Mesendoderm (in vitro differentiated cells): ENCODE data around the gene RPS21.
A peak's percentile ranks its signal among the peaks of the same experiment; 100 is the strongest.

Source experiments
- DNase-seq: peaks from one replicate; pipeline ENCODE4 v3.0.0; 2013
- H2AK5ac ChIP-seq: 2 replicates; pipeline ENCODE4 v1.6.1; 2013; ENCODE audit warnings: low read length, inconsistent platforms
- H2BK120ac ChIP-seq: 2 replicates; pipeline ENCODE4 v1.6.1; 2013; ENCODE audit warnings: low read depth, mild to moderate bottlenecking, low read length, moderate library complexity, mixed read lengths
- H2BK15ac ChIP-seq: replicated peaks from 2 replicates; pipeline ENCODE4 v1.6.1; 2013; ENCODE audit warnings: low read depth, mild to moderate bottlenecking, moderate library complexity
- H2BK5ac ChIP-seq: 2 replicates; pipeline ENCODE4 v1.6.1; 2013; ENCODE audit warnings: low read length, inconsistent platforms
- H3K18ac ChIP-seq: 2 replicates; pipeline ENCODE4 v1.6.1; 2013; ENCODE audit warnings: mild to moderate bottlenecking, low read length, mixed read lengths
- H3K23ac ChIP-seq: one replicate; pipeline ENCODE4 v1.6.1; 2013; ENCODE audit warnings: low read length
- H3K27ac ChIP-seq: 2 replicates; pipeline ENCODE4 v1.5.1; 2013; ENCODE audit warnings: low read depth, mild to moderate bottlenecking, inconsistent platforms, low read length, moderate library complexity
- H3K27me3 ChIP-seq: 2 replicates; pipeline ENCODE4 v1.6.1; 2013; ENCODE audit warnings: low read length, control low read depth, mild to moderate bottlenecking, inconsistent platforms; ENCODE audit not compliant: insufficient read depth, poor library complexity
- H3K36me3 ChIP-seq: 2 replicates; pipeline ENCODE4 v1.6.1; 2013; ENCODE audit warnings: low read length, inconsistent platforms; ENCODE audit not compliant: control insufficient read depth, insufficient read depth
- H3K4ac ChIP-seq: one replicate; pipeline ENCODE4 v1.6.1; 2013; ENCODE audit warnings: low read depth, mild to moderate bottlenecking, low read length, moderate library complexity
- H3K4me1 ChIP-seq: 2 replicates; pipeline ENCODE4 v1.6.1; 2013; ENCODE audit warnings: low read depth, low read length, inconsistent platforms; ENCODE audit not compliant: control insufficient read depth
- H3K4me2 ChIP-seq: 2 replicates; pipeline ENCODE4 v1.6.1; 2013; ENCODE audit warnings: low read length
- H3K4me3 ChIP-seq: 2 replicates; pipeline ENCODE4 v1.5.1; 2013; ENCODE audit warnings: mild to moderate bottlenecking, low read length
- H3K56ac ChIP-seq: one replicate; pipeline ENCODE4 v1.6.1; 2013; ENCODE audit warnings: low read length
- H3K79me1 ChIP-seq: 2 replicates; pipeline ENCODE4 v1.6.1; 2013; ENCODE audit warnings: low read length, inconsistent platforms
- H3K79me2 ChIP-seq: 2 replicates; pipeline ENCODE4 v1.6.1; 2013; ENCODE audit warnings: mild to moderate bottlenecking, low read length; ENCODE audit not compliant: control insufficient read depth, insufficient read depth
- H3K9ac ChIP-seq: 2 replicates; pipeline ENCODE4 v1.6.1; 2013; ENCODE audit warnings: low read length, inconsistent platforms
- H4K5ac ChIP-seq: one replicate; pipeline ENCODE4 v1.6.1; 2013; ENCODE audit warnings: low read length
- H4K8ac ChIP-seq: one replicate; pipeline ENCODE4 v1.6.1; 2013; ENCODE audit warnings: low read depth, mild to moderate bottlenecking, control low read depth, low read length, moderate library complexity
- WGBS: extraction: QIAGEN DNeasy Blood & Tissue Kit; methylation state at CpG from one replicate; pipeline ENCODE4 v1.1.7; 2013; ENCODE audit warnings: low lambda C conversion rate, missing lambda C conversion rate; ENCODE audit not compliant: insufficient coverage; ENCODE audit errors: extremely low coverage; 5-methylcytosine and 5-hydroxymethylcytosine counted together

The RPS21 gene

GRCh38 chr20:62359043-62359490 lies 27.8 kb upstream of the RPS21 start:
- H3K4me2 ChIP-seq: no peak overlapping the region
- peak overlapping the region; percentile 57 for H3K56ac ChIP-seq
- H4K8ac ChIP-seq: no peak overlapping the region
- H3K27me3 ChIP-seq: no peaks in the 10 kb centered on the region
- no peak overlapping the region for H3K4ac ChIP-seq
- H2BK5ac ChIP-seq: no peak overlapping the region
- H3K4me1 ChIP-seq: peaks cover 16% of the 10 kb centered on the region
- no peak overlapping the region for H3K18ac ChIP-seq
- H3K4me3 ChIP-seq: no peak overlapping the region
- no peak overlapping the region for H4K5ac ChIP-seq
- no peak overlapping the region for H2AK5ac ChIP-seq
- no peak overlapping the region for H3K23ac ChIP-seq
- H3K79me2 ChIP-seq: peaks cover 41% of the 10 kb centered on the region
- no CpG with 5 or more reads among the region's 16 CpGs for WGBS
- H2BK120ac ChIP-seq: no peak overlapping the region
- H2BK15ac ChIP-seq: no peak overlapping the region
- no peak overlapping the region for H3K27ac ChIP-seq
- H3K9ac ChIP-seq: peak overlapping the region; percentile 21
- no peak for DNase-seq
- peaks cover 7% of the 10 kb centered on the region for H3K79me1 ChIP-seq
- H3K36me3 ChIP-seq: no peaks in the 10 kb centered on the region

GRCh38 chr20:62359491-62360121 lies 27.3 kb upstream of the RPS21 start:
- no peaks in the 10 kb centered on the region for H3K27me3 ChIP-seq
- H2BK5ac ChIP-seq: no peak overlapping the region
- no CpG with 5 or more reads among the region's 25 CpGs for WGBS
- no peak overlapping the region for H3K27ac ChIP-seq
- H3K9ac ChIP-seq: peak overlapping the region; percentile 21
- no peak overlapping the region for H2AK5ac ChIP-seq
- no peak overlapping the region for H4K5ac ChIP-seq
- no peaks in the 10 kb centered on the region for H3K36me3 ChIP-seq
- peaks cover 7% of the 10 kb centered on the region for H3K79me1 ChIP-seq
- H3K4ac ChIP-seq: no peak overlapping the region
- peak overlapping the region; percentile 57 for H3K56ac ChIP-seq
- no peak overlapping the region for H4K8ac ChIP-seq
- H3K4me1 ChIP-seq: peaks cover 16% of the 10 kb centered on the region
- H3K18ac ChIP-seq: no peak overlapping the region
- no peak for DNase-seq
- no peak overlapping the region for H3K4me2 ChIP-seq
- H2BK15ac ChIP-seq: no peak overlapping the region
- H3K23ac ChIP-seq: no peak overlapping the region
- H2BK120ac ChIP-seq: no peak overlapping the region
- H3K4me3 ChIP-seq: no peak overlapping the region
- H3K79me2 ChIP-seq: peaks cover 43% of the 10 kb centered on the region

- H3K4me3 ChIP-seq: no peak overlapping the region
- H2BK15ac ChIP-seq: no peak overlapping the region
- H2BK120ac ChIP-seq: no peak overlapping the region
- H4K5ac ChIP-seq: no peak overlapping the region
- no peak overlapping the region for H4K8ac ChIP-seq
- DNase-seq: peak; percentile 68
- H3K4ac ChIP-seq: peak overlapping the region; percentile 58
- H2BK5ac ChIP-seq: peak overlapping the region; percentile 73
- H3K36me3 ChIP-seq: no peaks in the 10 kb centered on the region
- peak overlapping the region; percentile 81 for H3K56ac ChIP-seq
- H3K18ac ChIP-seq: peak overlapping the region; percentile 28
- no CpG with 5 or more reads among the region's 25 CpGs for WGBS
- H3K23ac ChIP-seq: no peak overlapping the region
- peaks cover 11% of the 10 kb centered on the region for H3K4me1 ChIP-seq
- H3K79me1 ChIP-seq: peaks cover 11% of the 10 kb centered on the region
- H3K4me2 ChIP-seq: no peak overlapping the region
- H3K27me3 ChIP-seq: no peaks in the 10 kb centered on the region
- peak overlapping the region; percentile 67 for H3K27ac ChIP-seq
- H3K9ac ChIP-seq: peak overlapping the region; percentile 47
- peak overlapping the region; percentile 38 for H2AK5ac ChIP-seq
- peaks cover 45% of the 10 kb centered on the region for H3K79me2 ChIP-seq
Measured at GRCh38 chr20:62360854-62361798, 25.8 kb upstream of the RPS21 start.

- no peak overlapping the region for H3K4me3 ChIP-seq
- H4K8ac ChIP-seq: no peak overlapping the region
- H3K23ac ChIP-seq: no peak overlapping the region
- no CpG with 5 or more reads among the region's 34 CpGs for WGBS
- H3K4me2 ChIP-seq: no peak overlapping the region
- H2BK120ac ChIP-seq: no peak overlapping the region
- H3K4me1 ChIP-seq: peaks cover 11% of the 10 kb centered on the region
- peak overlapping the region; percentile 81 for H3K56ac ChIP-seq
- no peaks in the 10 kb centered on the region for H3K27me3 ChIP-seq
- H3K79me1 ChIP-seq: peaks cover 11% of the 10 kb centered on the region
- H2BK5ac ChIP-seq: peak overlapping the region; percentile 50
- no peaks in the 10 kb centered on the region for H3K36me3 ChIP-seq
- H3K4ac ChIP-seq: peak overlapping the region; percentile 58
- H3K18ac ChIP-seq: peak overlapping the region; percentile 28
- peak overlapping the region; percentile 48 for H3K9ac ChIP-seq
- peak; percentile 96 for DNase-seq
- peak overlapping the region; percentile 65 for H2AK5ac ChIP-seq
- H4K5ac ChIP-seq: no peak overlapping the region
- peaks cover 43% of the 10 kb centered on the region for H3K79me2 ChIP-seq
- peak overlapping the region; percentile 67 for H3K27ac ChIP-seq
- H2BK15ac ChIP-seq: no peak overlapping the region
Measured at GRCh38 chr20:62361799-62362589, 24.9 kb upstream of the RPS21 start.

- Histone ChIP-seq H3K4me1 (peaks cover 12% of the 10 kb centered on the region), H3K27me3 (no peaks in the 10 kb centered on the region), H2AK5ac (peak overlapping the region; percentile 65)
Measured at GRCh38 chr20:62362590-62362940, 24.3 kb upstream of the RPS21 start.

More at GRCh38 chr20:62362590-62362940, 24.3 kb upstream of the RPS21 start:
- Histone ChIP-seq H3K4me2 (no peak overlapping the region), H3K27ac (peak overlapping the region; percentile 6), H3K79me2 (peaks cover 38% of the 10 kb centered on the region), H4K5ac (no peak overlapping the region), H4K8ac (no peak overlapping the region), H3K4me3 (no peak overlapping the region), H3K23ac (no peak overlapping the region), H3K56ac (peak overlapping the region; percentile 54), H3K9ac (peak overlapping the region; percentile 48), H2BK5ac (no peak overlapping the region), H3K4ac (no peak overlapping the region), H3K18ac (no peak overlapping the region), H3K36me3 (no peaks in the 10 kb centered on the region), H3K79me1 (peaks cover 11% of the 10 kb centered on the region), H2BK15ac (no peak overlapping the region), H2BK120ac (no peak overlapping the region)
- WGBS: no CpG with 5 or more reads among the region's 13 CpGs
- DNase-seq: no peak
